Astrocyte of the hippocampus (primary cell): ENCODE data around the gene PHACTR2.
"Not testable (repeated sequence)": the region's sequence is repeated elsewhere in the genome, so short reads cannot be mapped to it uniquely, and the experiment has no call there.

ENCODE experiments used
- DNase-seq: peaks from one replicate; pipeline ENCODE4 v3.0.0; 2011; ENCODE audit warnings: low read depth, low spot score

Gene PHACTR2

GRCh38 chr6:143698329-143698728 lies 20.6 kb downstream of the PHACTR2 start:
- DNase-seq: no peak

GRCh38 chr6:143698759-143699429 lies 21.1 kb downstream of the PHACTR2 start:
- no peak for DNase-seq

GRCh38 chr6:143699430-143699825 lies 21.7 kb downstream of the PHACTR2 start:
- no peak for DNase-seq

DNA sequence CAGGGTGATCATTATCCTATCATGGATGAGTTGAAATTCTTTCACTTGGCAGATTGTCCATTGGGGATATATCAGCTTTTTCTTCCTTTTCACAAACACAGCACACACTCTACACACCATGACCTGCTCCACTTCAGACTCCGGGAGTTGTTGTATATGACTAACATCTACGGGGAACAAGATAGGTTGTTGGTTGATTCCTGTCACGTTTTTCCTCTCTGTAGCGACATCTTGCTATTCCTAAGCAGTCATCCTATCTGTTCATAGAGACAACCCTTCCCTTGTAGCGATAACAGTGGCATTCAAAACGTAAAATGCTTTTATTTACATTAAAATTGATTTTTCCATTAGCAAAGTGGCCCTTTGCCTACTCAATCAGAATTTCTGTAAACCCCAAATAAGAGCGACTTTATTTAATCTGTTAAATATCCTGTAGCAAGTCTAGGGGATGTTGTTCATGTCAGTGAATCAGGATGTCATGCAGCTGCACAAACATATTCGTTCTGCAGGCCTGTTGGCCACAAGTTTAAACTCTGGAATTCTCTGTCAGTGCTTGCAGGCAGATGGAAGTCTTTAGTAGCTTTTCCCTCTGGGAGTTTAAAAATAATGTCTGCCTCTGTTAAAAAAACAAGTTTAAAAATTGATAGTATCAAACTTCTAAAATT lies 23.1 kb downstream of the PHACTR2 start:
- no peak for DNase-seq

- DNase-seq: no peak
Measured at GRCh38 chr6:143701349-143702234, 23.8 kb downstream of the PHACTR2 start.

GRCh38 chr6:143705569-143705968 lies 27.8 kb downstream of the PHACTR2 start:
- no peak for DNase-seq

GRCh38 chr6:143707697-143708096 lies 29.9 kb downstream of the PHACTR2 start:
- DNase-seq: no peak

- DNase-seq: no peak
Measured at GRCh38 chr6:143708889-143709288, 31.1 kb downstream of the PHACTR2 start.

DNA sequence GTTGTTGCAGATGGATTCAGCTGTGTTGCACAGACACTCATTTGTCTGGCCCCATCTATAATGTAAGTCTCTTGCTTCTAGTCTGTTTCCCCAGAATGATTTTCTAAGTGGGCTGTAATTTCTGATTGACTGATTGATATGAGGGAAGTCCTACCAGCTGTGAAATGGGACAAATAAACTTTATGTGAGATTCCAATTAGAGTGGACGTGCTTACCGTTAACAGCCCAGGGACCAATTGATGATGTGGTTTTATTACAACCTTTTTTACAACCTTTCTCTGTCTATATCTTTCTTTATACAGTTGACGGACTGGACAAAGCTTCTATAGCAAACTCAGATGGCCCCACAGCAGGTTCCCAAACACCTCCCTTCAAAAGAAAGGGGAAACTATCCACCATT lies 33.9 kb downstream of the PHACTR2 start:
- no peak for DNase-seq

DNA sequence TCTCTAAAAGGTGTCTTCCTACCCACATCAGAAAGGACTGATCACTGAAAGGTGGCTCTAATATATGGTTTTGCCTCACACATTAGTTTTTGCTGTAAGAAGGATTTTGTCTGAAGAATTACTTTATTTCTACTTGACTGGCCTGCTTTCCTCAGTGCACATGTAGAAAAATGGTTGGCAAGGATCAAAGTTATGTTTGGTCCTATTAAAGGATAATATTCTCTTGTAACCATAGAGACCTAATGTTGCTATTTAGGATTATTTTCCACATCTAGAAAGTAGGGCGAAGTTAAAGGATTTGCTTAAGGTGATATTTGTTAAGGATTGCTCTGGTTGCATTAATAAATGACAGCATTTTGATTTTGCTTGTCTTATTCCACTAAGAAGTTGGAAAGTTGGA lies 40.7 kb downstream of the PHACTR2 start:
- DNase-seq: no peak

- no peak for DNase-seq
Measured at GRCh38 chr6:143721642-143722041, 43.9 kb downstream of the PHACTR2 start.

GRCh38 chr6:143724876-143725275 lies 47.1 kb downstream of the PHACTR2 start:
- no peak for DNase-seq

GRCh38 chr6:143726015-143726647 lies 48.4 kb downstream of the PHACTR2 start:
- no peak for DNase-seq

DNA sequence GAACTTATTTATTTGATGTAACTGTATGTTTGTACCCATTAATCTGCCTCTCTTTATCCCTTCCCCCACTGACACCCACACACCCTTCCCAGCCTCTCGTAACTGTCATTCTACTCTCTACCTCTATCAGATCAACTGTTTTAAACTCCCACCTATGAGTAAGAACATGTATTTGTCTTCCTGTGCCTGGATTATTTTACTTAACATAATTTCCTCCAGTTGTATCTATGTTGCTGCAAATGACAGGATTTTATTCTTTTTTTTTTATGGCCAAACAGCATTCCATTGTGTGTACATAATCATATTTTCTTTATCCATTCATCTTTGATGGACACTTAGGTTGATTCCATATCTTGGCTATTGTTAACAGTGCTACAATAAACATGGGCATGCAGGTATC lies 49.3 kb downstream of the PHACTR2 start:
- DNase-seq: no peak

DNA sequence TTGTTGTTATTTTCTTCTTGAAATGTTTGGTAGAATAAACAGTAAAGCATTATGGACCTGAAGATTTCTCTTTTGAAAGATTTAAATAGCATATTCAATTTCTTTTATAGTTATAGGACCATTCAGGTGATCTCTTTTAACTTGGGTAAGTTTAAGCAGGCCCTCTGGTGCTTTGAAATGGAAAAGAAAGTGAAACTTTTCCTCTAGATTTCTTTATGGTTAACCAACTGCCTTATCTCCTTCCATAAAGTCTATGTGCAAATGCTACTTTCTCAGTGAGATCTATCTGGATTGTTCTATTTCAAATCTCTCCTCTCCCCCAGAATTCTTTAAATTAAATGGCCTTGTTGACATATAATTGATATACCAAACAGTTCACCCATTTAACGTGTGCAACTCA lies 54.0 kb downstream of the PHACTR2 start:
- no peak for DNase-seq

DNA sequence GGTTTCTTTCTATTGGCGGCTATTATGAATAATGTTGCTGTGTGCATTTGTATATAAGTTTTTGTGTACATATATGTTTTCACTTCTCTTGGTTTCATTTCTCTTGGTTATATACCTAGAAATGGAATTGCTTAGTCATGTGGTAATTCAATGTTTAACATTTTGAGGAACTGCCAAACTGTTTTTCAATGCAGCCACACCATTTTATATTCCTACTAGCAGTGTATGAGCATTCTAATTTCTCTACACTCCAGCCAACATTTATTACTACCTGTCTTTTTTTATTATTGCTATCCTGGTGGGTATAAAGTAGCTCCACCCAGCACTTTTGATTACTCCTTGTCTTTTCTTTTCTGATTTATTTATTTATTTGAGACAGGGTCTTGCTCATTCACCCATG lies 54.8 kb downstream of the PHACTR2 start:
- no peak for DNase-seq

DNA sequence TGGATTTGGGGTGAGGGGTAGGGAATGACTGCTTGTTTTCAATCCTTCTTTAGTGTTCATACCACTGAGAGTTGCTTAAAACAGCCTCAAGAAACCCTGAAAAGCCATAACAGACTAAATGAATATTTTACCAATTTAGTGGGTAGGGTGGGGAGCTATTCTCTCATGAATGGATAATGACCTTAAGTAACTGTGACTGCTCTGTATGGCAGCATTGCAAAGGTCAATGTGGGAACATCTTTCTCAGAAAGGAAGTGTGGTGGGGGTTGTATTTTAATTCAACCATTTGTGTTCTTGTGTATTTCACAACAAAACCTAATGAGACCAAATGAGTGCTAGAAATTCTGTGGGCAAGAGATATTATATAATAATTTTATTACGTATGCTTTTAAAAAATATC lies 55.7 kb downstream of the PHACTR2 start:
- no peak for DNase-seq

- no peak for DNase-seq
Measured at GRCh38 chr6:143734641-143735063, 56.9 kb downstream of the PHACTR2 start.

- DNase-seq: not testable (repeated sequence)
Measured at GRCh38 chr6:143738072-143738690, 60.4 kb downstream of the PHACTR2 start.

DNA sequence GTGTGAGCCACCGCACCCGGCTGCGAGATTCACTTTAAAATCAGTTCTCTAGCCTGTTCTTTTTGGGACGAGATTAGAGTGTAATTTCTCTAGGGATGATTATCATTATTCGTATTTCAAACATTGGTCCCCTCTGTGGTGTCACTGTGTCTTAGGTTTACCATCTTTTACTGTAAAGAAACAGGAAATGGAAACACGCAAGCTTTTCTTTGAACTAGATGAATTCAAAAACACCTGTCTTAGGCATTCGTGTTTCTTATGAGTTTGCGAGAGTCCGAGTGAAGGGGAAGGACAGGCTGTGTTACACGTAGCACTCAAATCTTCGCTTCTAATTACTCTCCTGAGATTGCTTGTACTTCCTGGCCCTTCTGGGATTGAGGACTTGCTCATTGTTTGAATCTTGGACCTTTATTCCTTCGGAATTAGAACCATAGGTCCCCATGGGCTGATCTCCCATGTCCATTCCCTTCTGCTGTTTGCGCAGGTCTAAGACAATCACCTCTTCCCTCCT lies 61.6 kb downstream of the PHACTR2 start:
- no peak for DNase-seq

DNA sequence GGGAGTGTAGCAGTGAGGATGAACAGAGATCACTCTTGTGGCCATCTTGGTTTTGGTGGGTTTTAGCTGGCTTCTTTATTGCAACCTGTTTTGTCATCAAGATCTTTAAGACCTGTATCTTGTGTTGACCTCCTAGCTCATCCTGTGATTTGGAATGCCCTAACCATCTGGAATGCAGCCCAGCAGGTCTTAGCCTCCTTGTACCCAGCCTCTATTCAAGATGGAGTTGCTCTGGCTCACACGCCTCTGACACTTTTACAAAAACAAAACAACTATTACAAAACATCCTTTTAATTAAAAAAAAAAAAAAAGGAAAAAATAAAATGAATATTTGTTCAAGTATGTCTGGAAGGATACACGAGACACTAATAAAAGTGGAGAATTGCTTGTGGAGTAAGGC lies 62.4 kb downstream of the PHACTR2 start:
- no peak for DNase-seq
